NB4 (cell line): ENCODE measurements around the gene HNRNPUL1.

ENCODE experiments used
- MYC ChIP-seq: IDR thresholded peaks from 2 replicates; pipeline ENCODE4 v1.6.1; 2011; ENCODE audit warnings: low read depth, low read length
- TF ChIP-seq, protein P1 (sequence below): IDR thresholded peaks from one replicate; pipeline ENCODE4 v1.5.1; 2012; ENCODE audit warnings: low read depth, low read length
- TF ChIP-seq, protein P2 (sequence below): IDR thresholded peaks from 2 replicates; pipeline ENCODE4 v1.6.1; 2011; ENCODE audit warnings: low read depth, low read length

DNA sequence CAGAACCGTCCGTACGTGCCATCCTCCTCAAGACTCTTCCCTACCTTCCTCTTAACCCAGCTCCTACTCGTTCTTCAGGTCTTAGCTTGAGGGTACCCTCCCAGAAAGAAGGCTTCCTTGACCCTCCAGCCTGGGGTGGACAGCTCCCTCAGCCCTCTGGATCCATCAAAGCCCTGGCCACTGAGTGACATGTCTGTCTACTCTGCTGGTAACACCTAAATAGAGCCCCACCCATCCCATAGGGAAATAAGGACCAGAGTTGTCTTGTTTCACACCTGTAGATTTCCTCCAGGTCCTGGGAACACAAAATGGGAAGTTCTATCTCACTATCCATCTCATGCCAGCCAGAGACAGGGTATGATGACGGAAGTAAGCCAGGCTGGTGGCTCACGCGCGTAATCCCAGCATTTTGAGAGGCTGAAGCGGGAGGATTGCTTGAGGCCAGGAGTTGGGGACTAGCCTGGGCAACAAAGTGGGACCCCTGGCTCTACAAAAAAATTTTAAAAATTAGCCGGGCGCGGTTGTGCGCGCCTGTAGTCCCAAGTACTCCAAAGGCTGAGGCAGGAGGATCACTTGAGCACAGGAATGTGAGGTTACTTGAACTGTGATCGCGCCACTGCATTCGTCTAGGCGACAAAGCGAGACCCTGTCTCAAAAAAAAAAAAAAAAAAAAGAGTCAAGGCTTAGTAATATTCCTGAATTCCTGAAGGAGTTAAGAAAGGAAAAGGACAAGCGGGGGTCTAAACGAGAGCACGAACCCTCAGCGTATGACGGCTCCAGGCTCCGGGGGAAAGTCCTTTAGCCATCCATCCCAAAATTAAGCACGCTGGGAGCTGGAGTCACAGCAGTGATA is 45.2 kb downstream of the HNRNPUL1 start:
- TF ChIP-seq, protein P1, sequence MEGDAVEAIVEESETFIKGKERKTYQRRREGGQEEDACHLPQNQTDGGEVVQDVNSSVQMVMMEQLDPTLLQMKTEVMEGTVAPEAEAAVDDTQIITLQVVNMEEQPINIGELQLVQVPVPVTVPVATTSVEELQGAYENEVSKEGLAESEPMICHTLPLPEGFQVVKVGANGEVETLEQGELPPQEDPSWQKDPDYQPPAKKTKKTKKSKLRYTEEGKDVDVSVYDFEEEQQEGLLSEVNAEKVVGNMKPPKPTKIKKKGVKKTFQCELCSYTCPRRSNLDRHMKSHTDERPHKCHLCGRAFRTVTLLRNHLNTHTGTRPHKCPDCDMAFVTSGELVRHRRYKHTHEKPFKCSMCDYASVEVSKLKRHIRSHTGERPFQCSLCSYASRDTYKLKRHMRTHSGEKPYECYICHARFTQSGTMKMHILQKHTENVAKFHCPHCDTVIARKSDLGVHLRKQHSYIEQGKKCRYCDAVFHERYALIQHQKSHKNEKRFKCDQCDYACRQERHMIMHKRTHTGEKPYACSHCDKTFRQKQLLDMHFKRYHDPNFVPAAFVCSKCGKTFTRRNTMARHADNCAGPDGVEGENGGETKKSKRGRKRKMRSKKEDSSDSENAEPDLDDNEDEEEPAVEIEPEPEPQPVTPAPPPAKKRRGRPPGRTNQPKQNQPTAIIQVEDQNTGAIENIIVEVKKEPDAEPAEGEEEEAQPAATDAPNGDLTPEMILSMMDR: no peak
- no peak for TF ChIP-seq MYC
- TF ChIP-seq, protein P2, sequence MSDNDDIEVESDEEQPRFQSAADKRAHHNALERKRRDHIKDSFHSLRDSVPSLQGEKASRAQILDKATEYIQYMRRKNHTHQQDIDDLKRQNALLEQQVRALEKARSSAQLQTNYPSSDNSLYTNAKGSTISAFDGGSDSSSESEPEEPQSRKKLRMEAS: no peak
